Esophagus squamous epithelium (tissue), 4 donors: ENCODE results near the gene DCHS1.

Experiments used
- POLR2A ChIP-seq, 4 donors: fragments of 450-650 bp; IDR thresholded peaks; one replicate each; pipeline ENCODE4 v1.6.1; 2017; ENCODE audit warnings: antibody characterized with exemption in 4 of 4, mild to moderate bottlenecking in 4 of 4, moderate library complexity in 3 of 4
- TF ChIP-seq, protein P1 (sequence below), 6 experiments: fragments of 450-650 bp in 4 of 6; fragments of 200-600 bp in 2 of 6; sonication (generic) in 2 of 6; IDR thresholded peaks; one replicate each; pipeline ENCODE4 v1.5.1; 2016 to 2019; ENCODE audit warnings: antibody characterized with exemption in 6 of 6, mild to moderate bottlenecking in 4 of 6, moderate library complexity in 4 of 6

DNA sequence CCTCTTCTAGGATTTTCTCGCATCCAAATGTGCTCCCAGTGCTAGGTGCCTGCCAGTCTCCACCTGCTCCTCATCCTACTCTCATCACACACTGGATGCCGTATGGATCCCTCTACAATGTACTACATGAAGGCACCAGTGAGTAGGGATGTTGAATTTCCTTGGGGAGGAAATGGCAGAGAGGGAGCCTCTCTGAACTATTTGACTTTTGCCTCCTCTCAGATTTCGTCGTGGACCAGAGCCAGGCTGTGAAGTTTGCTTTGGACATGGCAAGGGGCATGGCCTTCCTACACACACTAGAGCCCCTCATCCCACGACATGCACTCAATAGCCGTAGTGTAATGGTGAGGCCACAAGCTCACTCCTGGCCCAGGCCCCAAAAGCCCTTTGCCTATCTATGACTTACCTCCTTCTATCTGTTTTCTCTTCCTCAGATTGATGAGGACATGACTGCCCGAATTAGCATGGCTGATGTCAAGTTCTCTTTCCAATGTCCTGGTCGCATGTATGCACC lies 46.0 kb downstream of the DCHS1 start:
- TF ChIP-seq, protein P1, sequence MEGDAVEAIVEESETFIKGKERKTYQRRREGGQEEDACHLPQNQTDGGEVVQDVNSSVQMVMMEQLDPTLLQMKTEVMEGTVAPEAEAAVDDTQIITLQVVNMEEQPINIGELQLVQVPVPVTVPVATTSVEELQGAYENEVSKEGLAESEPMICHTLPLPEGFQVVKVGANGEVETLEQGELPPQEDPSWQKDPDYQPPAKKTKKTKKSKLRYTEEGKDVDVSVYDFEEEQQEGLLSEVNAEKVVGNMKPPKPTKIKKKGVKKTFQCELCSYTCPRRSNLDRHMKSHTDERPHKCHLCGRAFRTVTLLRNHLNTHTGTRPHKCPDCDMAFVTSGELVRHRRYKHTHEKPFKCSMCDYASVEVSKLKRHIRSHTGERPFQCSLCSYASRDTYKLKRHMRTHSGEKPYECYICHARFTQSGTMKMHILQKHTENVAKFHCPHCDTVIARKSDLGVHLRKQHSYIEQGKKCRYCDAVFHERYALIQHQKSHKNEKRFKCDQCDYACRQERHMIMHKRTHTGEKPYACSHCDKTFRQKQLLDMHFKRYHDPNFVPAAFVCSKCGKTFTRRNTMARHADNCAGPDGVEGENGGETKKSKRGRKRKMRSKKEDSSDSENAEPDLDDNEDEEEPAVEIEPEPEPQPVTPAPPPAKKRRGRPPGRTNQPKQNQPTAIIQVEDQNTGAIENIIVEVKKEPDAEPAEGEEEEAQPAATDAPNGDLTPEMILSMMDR (IDR thresholded peaks at IDR 0.05), result no peak
- TF ChIP-seq POLR2A (IDR thresholded peaks at IDR 0.05), result no peak
